ENCODE results near the gene SPANXA2.
"Not testable (repeated sequence)": the region's sequence is repeated elsewhere in the genome, so short reads cannot be mapped to it uniquely, and the experiment has no call there.

SPANXA2 gene, protein sequence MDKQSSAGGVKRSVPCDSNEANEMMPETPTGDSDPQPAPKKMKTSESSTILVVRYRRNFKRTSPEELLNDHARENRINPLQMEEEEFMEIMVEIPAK

DNA sequence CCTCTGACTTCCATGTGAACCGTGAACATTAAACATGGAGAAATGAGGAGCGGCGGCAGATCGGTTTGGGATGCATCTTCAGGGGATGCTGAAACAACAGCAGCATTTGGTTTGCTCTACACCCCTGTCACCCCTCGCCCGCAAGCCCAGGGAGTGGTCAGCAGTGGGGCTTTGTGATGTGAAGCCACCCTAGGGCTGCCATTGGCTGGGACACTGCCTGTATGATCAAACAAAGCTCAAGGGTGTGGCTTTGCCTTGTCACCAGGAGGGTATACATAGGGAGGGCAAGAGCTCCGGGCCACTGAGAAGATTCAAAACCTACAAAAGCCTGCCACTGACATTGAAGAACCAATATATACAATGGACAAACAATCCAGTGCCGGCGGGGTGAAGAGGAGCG is at the start of gene SPANXA2:
TSS of gene SPANXA2 (plus strand) at position 301 of the 400 bp plus-strand sequence. CDS start at position 361, 60 bp downstream.
- H3K27me3 ChIP-seq (ENCODE audit: control insufficient read depth, insufficient read depth, low read length); H3K27ac ChIP-seq (ENCODE audit: low read depth, low read length); H3K36me3 ChIP-seq (ENCODE audit: control insufficient read depth, insufficient read depth, low read length); H3K9ac ChIP-seq (ENCODE audit: low read depth, low read length); H3K4me1 ChIP-seq (ENCODE audit: control insufficient read depth, insufficient read depth, low read length); H3K4me3 ChIP-seq (ENCODE audit: low read depth, low read length); H3K9me3 ChIP-seq (ENCODE audit: control insufficient read depth, insufficient read depth, low read length): not testable (repeated sequence)

DNA sequence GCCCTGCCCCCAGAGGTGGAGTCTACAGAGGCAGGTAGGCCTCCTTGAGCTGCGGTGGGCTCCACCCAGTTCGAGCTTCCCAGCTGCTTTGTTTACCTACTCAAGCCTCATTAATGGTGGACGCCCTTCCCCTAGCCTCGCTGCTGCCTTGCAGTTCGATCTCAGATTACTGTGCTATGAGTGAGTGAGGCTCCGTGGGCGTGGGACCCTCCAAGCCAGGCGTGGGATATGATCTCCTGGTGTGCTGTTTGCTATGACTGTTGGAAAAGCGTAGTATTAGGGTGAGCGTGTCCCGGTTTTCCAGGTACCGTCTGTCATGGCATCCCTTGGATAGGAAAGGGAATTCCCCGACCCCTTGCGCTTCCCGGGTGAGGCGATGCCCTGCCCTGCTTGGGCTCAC is 47.0 kb upstream of the SPANXA2 start:
- not testable (repeated sequence) for H3K36me3 ChIP-seq (ENCODE audit: control insufficient read depth, insufficient read depth, low read length); H3K27ac ChIP-seq (ENCODE audit: low read depth, low read length); H3K4me1 ChIP-seq (ENCODE audit: control insufficient read depth, insufficient read depth, low read length); H3K9me3 ChIP-seq (ENCODE audit: control insufficient read depth, insufficient read depth, low read length); H3K4me3 ChIP-seq (ENCODE audit: low read depth, low read length); H3K9ac ChIP-seq (ENCODE audit: low read depth, low read length); H3K27me3 ChIP-seq (ENCODE audit: control insufficient read depth, insufficient read depth, low read length)

DNA sequence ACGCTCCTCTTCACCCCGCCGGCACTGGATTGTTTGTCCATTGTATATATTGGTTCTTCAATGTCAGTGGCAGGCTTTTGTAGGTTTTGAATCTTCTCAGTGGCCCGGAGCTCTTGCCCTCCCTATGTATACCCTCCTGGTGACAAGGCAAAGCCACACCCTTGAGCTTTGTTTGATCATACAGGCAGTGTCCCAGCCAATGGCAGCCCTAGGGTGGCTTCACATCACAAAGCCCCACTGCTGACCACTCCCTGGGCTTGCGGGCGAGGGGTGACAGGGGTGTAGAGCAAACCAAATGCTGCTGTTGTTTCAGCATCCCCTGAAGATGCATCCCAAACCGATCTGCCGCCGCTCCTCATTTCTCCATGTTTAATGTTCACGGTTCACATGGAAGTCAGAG is 4.9 kb upstream of the SPANXA2 start, which contains the start of gene SPANXA1:
TSS of gene SPANXA1 (minus strand) at position 101 of the 400 bp plus-strand sequence. CDS start at position 41, 60 bp downstream.
- not testable (repeated sequence) for H3K4me3 ChIP-seq (ENCODE audit: low read depth, low read length); H3K27me3 ChIP-seq (ENCODE audit: control insufficient read depth, insufficient read depth, low read length); H3K9me3 ChIP-seq (ENCODE audit: control insufficient read depth, insufficient read depth, low read length); H3K9ac ChIP-seq (ENCODE audit: low read depth, low read length); H3K36me3 ChIP-seq (ENCODE audit: control insufficient read depth, insufficient read depth, low read length); H3K4me1 ChIP-seq (ENCODE audit: control insufficient read depth, insufficient read depth, low read length); H3K27ac ChIP-seq (ENCODE audit: low read depth, low read length)

DNA sequence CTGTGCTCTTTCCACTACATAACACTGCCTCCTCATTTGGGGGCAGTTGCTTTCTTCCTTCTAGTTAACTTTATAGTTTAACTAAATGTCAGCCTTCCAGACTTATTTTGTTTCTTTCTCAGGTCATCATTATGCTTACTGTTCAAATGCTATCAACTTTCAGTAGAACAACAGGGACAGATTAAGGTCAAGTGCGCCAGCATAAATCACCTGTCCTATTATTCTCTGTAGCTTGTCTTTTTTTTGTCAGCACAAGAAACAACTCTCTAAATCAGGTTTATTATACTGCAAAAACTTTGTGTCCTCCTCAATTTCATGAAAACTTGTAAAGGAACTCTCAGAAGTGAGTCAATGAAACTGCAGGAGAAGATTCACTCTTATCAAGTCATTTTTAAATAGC is 19.6 kb downstream of the SPANXA2 start:
- Histone ChIP-seq H3K4me1 (ENCODE audit: control insufficient read depth, insufficient read depth, low read length) (no peaks in the 10 kb centered on the region), H3K36me3 (ENCODE audit: control insufficient read depth, insufficient read depth, low read length) (no peaks in the 10 kb centered on the region), H3K4me3 (ENCODE audit: low read depth, low read length) (no peak overlapping the region), H3K9ac (ENCODE audit: low read depth, low read length) (no peak overlapping the region), H3K27me3 (ENCODE audit: control insufficient read depth, insufficient read depth, low read length) (no peaks in the 10 kb centered on the region), H3K9me3 (ENCODE audit: control insufficient read depth, insufficient read depth, low read length) (peaks cover 18% of the 10 kb centered on the region; the same call in 1 of the 2 replicates), H3K27ac (ENCODE audit: low read depth, low read length) (no peak overlapping the region)

DNA sequence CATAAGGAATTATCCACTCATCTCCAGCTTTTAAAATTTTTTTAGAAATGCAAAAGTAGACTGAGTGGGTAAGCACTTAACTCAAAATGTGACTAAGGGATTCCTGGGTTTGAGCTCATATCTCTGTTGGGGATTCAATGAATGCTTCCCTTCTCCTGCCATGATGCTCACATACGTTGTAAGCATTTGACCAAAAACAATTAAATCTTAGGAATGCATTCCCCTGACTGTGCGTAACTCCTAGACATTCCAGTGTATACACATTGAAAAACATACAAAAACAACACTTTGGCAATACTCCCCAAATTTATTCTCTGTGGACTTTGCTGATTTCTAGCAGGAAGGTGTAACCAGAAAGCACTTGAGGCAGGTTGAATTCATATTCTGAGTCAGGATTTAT is 29.8 kb downstream of the SPANXA2 start:
- Histone ChIP-seq H3K27me3 (ENCODE audit: control insufficient read depth, insufficient read depth, low read length) (no peaks in the 10 kb centered on the region), H3K4me1 (ENCODE audit: control insufficient read depth, insufficient read depth, low read length) (no peaks in the 10 kb centered on the region), H3K9me3 (ENCODE audit: control insufficient read depth, insufficient read depth, low read length) (peaks cover 14% of the 10 kb centered on the region; the same call in 1 of the 2 replicates), H3K4me3 (ENCODE audit: low read depth, low read length) (no peak overlapping the region), H3K36me3 (ENCODE audit: control insufficient read depth, insufficient read depth, low read length) (no peaks in the 10 kb centered on the region), H3K9ac (ENCODE audit: low read depth, low read length) (no peak overlapping the region), H3K27ac (ENCODE audit: low read depth, low read length) (no peak overlapping the region)

DNA sequence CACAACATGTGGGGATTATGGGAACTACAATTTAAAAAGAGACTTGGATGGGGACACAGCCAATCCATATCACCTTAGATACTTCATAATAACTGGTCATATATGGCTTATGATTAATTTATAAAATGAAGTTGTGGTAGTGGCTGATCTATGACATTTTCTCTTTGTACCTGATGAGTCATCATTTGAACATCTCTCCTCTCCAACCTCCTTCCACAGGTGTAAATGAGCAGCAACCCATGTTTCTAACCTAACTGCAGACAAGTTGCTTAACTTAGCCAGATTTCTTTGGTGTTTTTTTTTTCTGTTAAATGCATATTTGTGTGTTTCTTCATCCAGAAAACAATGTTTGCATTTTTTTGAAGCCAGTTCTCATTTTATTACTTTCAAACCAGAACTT is 42.6 kb downstream of the SPANXA2 start:
- Histone ChIP-seq H3K4me1 (ENCODE audit: control insufficient read depth, insufficient read depth, low read length) (no peaks in the 10 kb centered on the region), H3K27ac (ENCODE audit: low read depth, low read length) (no peak overlapping the region), H3K27me3 (ENCODE audit: control insufficient read depth, insufficient read depth, low read length) (no peaks in the 10 kb centered on the region), H3K9ac (ENCODE audit: low read depth, low read length) (no peak overlapping the region), H3K4me3 (ENCODE audit: low read depth, low read length) (no peak overlapping the region), H3K36me3 (ENCODE audit: control insufficient read depth, insufficient read depth, low read length) (no peaks in the 10 kb centered on the region), H3K9me3 (ENCODE audit: control insufficient read depth, insufficient read depth, low read length) (peaks cover 34% of the 10 kb centered on the region)

DNA sequence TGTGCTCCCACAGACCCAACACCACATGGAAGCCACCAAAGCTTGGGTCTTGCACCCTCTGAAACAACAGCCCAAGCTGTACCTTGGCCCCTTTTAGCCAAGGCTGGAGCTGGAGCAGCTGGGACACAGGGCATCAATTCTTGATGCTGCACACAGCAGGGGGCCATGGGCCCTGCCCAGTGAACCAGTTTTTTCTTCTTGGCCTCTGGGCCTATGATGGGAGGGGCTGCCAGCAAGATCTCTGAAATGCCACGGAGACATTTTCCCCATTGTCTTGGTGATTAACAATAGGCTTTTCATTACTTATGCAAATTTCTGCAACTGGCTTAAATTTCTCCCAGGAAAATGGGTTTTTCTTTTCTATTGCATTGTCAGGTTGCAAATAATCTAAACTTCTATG is 49.0 kb downstream of the SPANXA2 start:
- no peaks in the 10 kb centered on the region for H3K36me3 ChIP-seq (ENCODE audit: control insufficient read depth, insufficient read depth, low read length)

More for the DNA sequence above, 49.0 kb downstream of the SPANXA2 start:
- no peaks in the 10 kb centered on the region for H3K27me3 ChIP-seq (ENCODE audit: control insufficient read depth, insufficient read depth, low read length)
- H3K27ac ChIP-seq (ENCODE audit: low read depth, low read length): no peak overlapping the region
- no peaks in the 10 kb centered on the region for H3K4me1 ChIP-seq (ENCODE audit: control insufficient read depth, insufficient read depth, low read length)
- H3K9me3 ChIP-seq (ENCODE audit: control insufficient read depth, insufficient read depth, low read length): peaks cover 38% of the 10 kb centered on the region
- no peak overlapping the region; the same call in 1 of the 2 replicates for H3K4me3 ChIP-seq (ENCODE audit: low read depth, low read length)
- no peak overlapping the region for H3K9ac ChIP-seq (ENCODE audit: low read depth, low read length)
